Lung (tissue), 12 donors: ENCODE results near the gene SLC35D3. TPM values are rescaled to one million over a fixed set of nuclear protein-coding genes. Genes with fewer than 3 reads are reported as not detected.
A peak's percentile ranks its signal among the peaks of the same experiment; 100 is the strongest.

Experiments
- ATAC-seq: fragments of 200-7000 bp; cut with Tn5 transposase; one replicate; pipeline ENCODE4 v1.9.1; 2020; ENCODE audit warnings: moderate number of reproducible peaks; ENCODE audit not compliant: insufficient read depth, low FRiP score
- DNase-seq, 3 donors: peaks; one replicate each; pipeline ENCODE4 v3.0.0-alpha.2; 2013 to 2017
- H3K27ac ChIP-seq, 2 donors: one replicate each; pipeline ENCODE4 v1.5.1; 2013; ENCODE audit warnings: mild to moderate bottlenecking in 2 of 2, moderate library complexity in 2 of 2, control low read depth in 1 of 2, inconsistent platforms in 1 of 2, low read depth in 1 of 2, low read length in 1 of 2
- H3K27me3 ChIP-seq, 3 donors: one replicate each; pipeline ENCODE4 v1.5.1; 2013; ENCODE audit warnings: low read length in 2 of 3; ENCODE audit not compliant: control insufficient read depth in 3 of 3, insufficient read depth in 3 of 3
- H3K36me3 ChIP-seq, 4 donors: one replicate each; pipeline ENCODE4 v1.5.1; 2013; ENCODE audit warnings: low read length in 4 of 4, mild to moderate bottlenecking in 1 of 4, moderate library complexity in 1 of 4; ENCODE audit not compliant: control insufficient read depth in 4 of 4, insufficient read depth in 4 of 4
- H3K4me1 ChIP-seq, 5 donors: one replicate each; pipeline ENCODE4 v1.5.1; 2013; ENCODE audit warnings: low read length in 5 of 5, mild to moderate bottlenecking in 2 of 5, moderate library complexity in 1 of 5; ENCODE audit not compliant: control insufficient read depth in 5 of 5, insufficient read depth in 5 of 5
- H3K4me3 ChIP-seq: one replicate; pipeline ENCODE4 v1.5.1; 2013; ENCODE audit warnings: mild to moderate bottlenecking, control low read depth, moderate library complexity
- H3K9ac ChIP-seq, 2 donors: one replicate each; pipeline ENCODE4 v1.5.1; 2013; ENCODE audit warnings: low read length in 2 of 2, control low read depth in 1 of 2; ENCODE audit not compliant: insufficient read depth in 1 of 2
- H3K9me3 ChIP-seq, 4 donors: one replicate each; pipeline ENCODE4 v1.5.1; 2013; ENCODE audit warnings: low read length in 3 of 4, mild to moderate bottlenecking in 1 of 4, moderate library complexity in 1 of 4; ENCODE audit not compliant: control insufficient read depth in 4 of 4, insufficient read depth in 3 of 4
- WGBS, 2 donors: extraction: QIAGEN DNeasy Blood & Tissue Kit; methylation state at CpG; one replicate each; pipeline ENCODE4 v1.1.7; 2013; 5-methylcytosine and 5-hydroxymethylcytosine counted together
- polyA plus RNA-seq, 2 donors: library from polyadenylated mRNA; stranded (reverse); fragments of 200-250 nt; gene quantifications; one replicate each; pipeline ENCODE4 v1.2.1, GENCODE V29; 2013
- total RNA-seq, 2 donors: library from RNA; depleted of rRNA in 1 of 2; stranded (reverse); fragments of >200 nt in 1 of 2; gene quantifications; one replicate each; pipeline ENCODE4 v1.2.1, GENCODE V29; 2014 to 2021
- TF ChIP-seq, protein P1 (sequence below): IDR thresholded peaks from 2 replicates; pipeline ENCODE4 v1.5.1; 2012; ENCODE audit warnings: mild to moderate bottlenecking; ENCODE audit errors: control extremely low read depth, extremely low read depth
- donor health status: control.
- donor health status: control.
- donor health status: Bipolar disorder and iron deficiency.
- donor health status: healthy.
- donor health status: DM: yes; HTN: yes; CAD: no.

The SLC35D3 gene
- total and polyA plus RNA-seq, 4 donors: 0.03 to 0.54 (median 0.09) TPM; not detected in 1

DNA sequence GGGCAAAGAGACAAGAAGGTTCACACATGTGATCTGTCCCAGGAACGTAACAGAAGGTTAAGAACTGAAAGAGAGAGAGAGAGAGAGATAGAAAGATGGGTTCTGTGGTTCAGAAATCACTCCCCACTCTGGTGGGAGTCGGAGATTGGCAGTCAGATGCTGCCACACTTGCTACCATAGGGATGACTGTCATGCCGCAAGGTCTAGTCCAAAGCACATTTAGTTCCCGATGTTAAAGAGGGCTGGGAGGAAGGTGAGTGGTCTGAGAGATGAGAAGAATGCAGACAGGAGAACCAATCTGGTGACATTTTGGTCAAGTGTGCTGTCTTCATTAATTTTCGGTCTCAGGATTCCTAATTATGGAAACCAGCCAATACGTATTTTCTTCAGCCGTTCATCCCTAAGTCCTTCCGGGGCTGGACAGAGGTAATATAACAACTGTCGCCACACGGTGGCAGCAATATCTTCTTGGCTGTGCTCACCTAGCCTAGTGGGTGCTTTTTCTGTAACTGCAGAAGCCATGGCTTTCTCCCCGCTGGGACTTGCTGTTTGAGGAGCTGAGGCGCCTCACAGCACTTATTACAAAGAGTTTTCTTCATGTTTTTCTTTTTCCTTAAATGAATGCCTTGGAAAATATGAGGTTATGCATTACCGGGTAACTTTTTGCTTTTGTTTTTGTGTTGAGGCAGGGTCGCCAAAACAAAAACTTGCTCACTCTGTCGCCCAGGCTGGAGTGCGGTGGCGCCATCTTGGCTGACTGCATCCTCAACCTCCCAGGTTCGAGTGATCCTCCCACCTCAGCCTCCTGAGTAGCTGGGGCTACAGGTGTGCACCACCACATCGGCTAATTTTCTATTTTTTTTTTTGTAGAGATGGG lies 46.0 kb downstream of the SLC35D3 start:
- Histone ChIP-seq H3K27ac (peak overlapping the region in 1 of 2 donors; percentile 34), H3K4me3 (no peak overlapping the region), H3K9ac (no peak overlapping the region), H3K36me3 (no peaks in the 10 kb centered on the region), H3K4me1 (peaks cover 0 to 3% (median 0%) of the 10 kb centered on the region in 5 donors), H3K9me3 (no peaks in the 10 kb centered on the region), H3K27me3 (no peaks in the 10 kb centered on the region)
- ATAC-seq (peak; percentile 53), DNase-seq (peak; percentile 68 to 82 (median 71))
- TF ChIP-seq, protein P1, sequence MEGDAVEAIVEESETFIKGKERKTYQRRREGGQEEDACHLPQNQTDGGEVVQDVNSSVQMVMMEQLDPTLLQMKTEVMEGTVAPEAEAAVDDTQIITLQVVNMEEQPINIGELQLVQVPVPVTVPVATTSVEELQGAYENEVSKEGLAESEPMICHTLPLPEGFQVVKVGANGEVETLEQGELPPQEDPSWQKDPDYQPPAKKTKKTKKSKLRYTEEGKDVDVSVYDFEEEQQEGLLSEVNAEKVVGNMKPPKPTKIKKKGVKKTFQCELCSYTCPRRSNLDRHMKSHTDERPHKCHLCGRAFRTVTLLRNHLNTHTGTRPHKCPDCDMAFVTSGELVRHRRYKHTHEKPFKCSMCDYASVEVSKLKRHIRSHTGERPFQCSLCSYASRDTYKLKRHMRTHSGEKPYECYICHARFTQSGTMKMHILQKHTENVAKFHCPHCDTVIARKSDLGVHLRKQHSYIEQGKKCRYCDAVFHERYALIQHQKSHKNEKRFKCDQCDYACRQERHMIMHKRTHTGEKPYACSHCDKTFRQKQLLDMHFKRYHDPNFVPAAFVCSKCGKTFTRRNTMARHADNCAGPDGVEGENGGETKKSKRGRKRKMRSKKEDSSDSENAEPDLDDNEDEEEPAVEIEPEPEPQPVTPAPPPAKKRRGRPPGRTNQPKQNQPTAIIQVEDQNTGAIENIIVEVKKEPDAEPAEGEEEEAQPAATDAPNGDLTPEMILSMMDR: peak; percentile 56
- WGBS, 2 donors: 54 to 59% methylated on average over 19 of the region's 19 CpGs

DNA sequence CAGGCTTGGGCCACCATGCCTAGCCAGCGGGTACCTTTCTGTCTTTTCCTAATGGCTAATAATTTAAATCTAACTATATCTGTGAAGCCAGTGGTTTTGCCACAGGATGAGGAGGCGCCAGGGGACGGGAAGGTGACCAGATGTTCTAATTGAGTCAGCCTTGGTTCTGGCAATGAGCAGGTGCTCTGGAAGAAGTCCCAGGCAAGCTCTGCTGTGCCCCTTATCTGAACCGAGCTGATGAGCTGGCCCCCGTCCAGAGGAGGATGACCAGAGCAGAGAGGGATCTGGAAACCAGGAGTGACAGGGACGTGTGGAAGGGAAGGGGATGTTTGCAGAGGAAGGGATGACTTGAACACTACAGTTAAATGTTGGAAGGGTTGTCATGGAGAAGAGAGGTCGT lies 46.7 kb downstream of the SLC35D3 start:
- ATAC-seq (no peak), DNase-seq (no peak)
- Histone ChIP-seq H3K9ac (no peak overlapping the region), H3K36me3 (no peaks in the 10 kb centered on the region), H3K4me3 (no peak overlapping the region), H3K27ac (peak overlapping the region in 1 of 2 donors; percentile 49), H3K9me3 (no peaks in the 10 kb centered on the region), H3K27me3 (no peaks in the 10 kb centered on the region), H3K4me1 (peaks cover 0 to 2% (median 0%) of the 10 kb centered on the region in 5 donors)
- WGBS, 2 donors: 61 to 67% methylated on average over 7 of the region's 7 CpGs
- TF ChIP-seq, protein P1: no peak

DNA sequence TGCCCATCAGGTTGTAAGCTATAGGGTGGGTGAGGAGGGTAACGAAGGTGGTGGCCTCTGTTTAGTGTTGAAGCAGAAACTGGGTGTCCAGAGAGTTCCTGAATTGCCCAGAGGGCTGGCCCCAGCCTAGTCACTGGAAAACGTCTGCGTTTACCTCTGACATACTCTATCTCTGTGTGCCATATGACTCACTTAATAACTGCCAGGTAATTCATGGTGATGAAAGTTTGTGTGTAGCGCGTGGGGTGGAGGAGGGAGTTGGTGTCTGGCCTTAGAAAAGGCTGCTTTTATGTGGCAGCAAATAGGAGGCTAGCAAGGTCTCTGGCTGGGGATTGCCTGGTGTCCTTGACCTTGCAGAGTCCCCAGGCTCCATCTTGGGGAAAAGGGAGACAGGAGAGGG lies 47.3 kb downstream of the SLC35D3 start:
- Histone ChIP-seq H3K36me3 (no peaks in the 10 kb centered on the region), H3K4me3 (no peak overlapping the region), H3K9me3 (no peaks in the 10 kb centered on the region), H3K4me1 (peaks cover 0 to 2% (median 0%) of the 10 kb centered on the region in 5 donors), H3K9ac (no peak overlapping the region), H3K27me3 (no peaks in the 10 kb centered on the region), H3K27ac (peak overlapping the region in 1 of 2 donors; percentile 49)
- 86 to 94% methylated on average over 5 of the region's 5 CpGs for WGBS, 2 donors
- TF ChIP-seq, protein P1: no peak
- DNase-seq (no peak), ATAC-seq (no peak)
